D721Med (cell line): ENCODE measurements around the gene ZFYVE28.

ENCODE experiments used
- DNase-seq: peaks from one replicate; pipeline ENCODE4 v3.0.0; 2011; ENCODE audit warnings: low spot score; ENCODE audit not compliant: insufficient read length
- FAIRE-seq: peaks from 2 replicates; lab custom pipeline; 2011; peaks lifted over from hg19 to GRCh38; lab: Jason Lieb, UNC
- TF ChIP-seq, protein P1 (sequence below): IDR thresholded peaks from 2 replicates; pipeline ENCODE4 v1.5.1; 2012; ENCODE audit warnings: mild to moderate bottlenecking, control low read depth; ENCODE audit not compliant: insufficient read depth; ENCODE audit errors: missing control alignments

The ZFYVE28 gene

GRCh38 chr4:2343476-2343875 is 75.0 kb downstream of the ZFYVE28 start:
- TF ChIP-seq, protein P1, sequence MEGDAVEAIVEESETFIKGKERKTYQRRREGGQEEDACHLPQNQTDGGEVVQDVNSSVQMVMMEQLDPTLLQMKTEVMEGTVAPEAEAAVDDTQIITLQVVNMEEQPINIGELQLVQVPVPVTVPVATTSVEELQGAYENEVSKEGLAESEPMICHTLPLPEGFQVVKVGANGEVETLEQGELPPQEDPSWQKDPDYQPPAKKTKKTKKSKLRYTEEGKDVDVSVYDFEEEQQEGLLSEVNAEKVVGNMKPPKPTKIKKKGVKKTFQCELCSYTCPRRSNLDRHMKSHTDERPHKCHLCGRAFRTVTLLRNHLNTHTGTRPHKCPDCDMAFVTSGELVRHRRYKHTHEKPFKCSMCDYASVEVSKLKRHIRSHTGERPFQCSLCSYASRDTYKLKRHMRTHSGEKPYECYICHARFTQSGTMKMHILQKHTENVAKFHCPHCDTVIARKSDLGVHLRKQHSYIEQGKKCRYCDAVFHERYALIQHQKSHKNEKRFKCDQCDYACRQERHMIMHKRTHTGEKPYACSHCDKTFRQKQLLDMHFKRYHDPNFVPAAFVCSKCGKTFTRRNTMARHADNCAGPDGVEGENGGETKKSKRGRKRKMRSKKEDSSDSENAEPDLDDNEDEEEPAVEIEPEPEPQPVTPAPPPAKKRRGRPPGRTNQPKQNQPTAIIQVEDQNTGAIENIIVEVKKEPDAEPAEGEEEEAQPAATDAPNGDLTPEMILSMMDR: no peak
- no peak for FAIRE-seq
- DNase-seq: no peak

DNA sequence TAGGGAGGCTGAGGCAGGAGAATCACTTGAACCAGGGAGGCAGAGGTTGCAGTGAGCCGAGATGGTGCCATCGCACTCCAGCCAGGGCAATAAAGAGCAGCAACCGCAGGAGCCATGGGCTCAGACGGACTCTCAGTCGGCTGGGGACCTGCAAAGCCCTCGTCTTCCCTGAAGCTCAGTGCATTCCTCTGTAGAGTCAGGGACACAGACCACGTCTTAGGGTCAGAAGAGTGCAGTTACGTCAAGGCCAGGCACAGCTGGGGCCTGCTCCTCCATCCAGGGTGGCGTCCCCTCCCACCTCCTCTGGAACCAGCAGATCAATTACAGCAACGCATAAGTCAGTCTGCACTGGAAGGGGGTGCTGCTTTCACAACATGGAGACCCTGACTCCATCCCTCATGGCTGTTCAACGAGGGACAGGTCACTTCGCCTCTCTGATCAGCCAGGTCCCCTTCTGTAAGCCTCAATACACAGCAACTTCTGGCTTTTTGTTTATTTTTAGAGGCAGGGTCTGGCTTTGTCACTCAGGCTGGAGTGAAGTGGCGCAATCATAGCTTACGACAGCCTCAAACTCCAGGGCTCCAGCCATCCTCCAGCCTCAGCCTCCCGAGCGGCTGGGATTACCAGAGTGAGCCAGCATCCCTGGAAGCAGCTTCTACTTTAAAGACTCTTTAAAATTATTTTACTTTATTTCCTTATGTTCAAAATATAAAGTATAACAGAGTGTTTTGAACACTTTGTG is 76.4 kb downstream of the ZFYVE28 start:
- DNase-seq: no peak

DNA sequence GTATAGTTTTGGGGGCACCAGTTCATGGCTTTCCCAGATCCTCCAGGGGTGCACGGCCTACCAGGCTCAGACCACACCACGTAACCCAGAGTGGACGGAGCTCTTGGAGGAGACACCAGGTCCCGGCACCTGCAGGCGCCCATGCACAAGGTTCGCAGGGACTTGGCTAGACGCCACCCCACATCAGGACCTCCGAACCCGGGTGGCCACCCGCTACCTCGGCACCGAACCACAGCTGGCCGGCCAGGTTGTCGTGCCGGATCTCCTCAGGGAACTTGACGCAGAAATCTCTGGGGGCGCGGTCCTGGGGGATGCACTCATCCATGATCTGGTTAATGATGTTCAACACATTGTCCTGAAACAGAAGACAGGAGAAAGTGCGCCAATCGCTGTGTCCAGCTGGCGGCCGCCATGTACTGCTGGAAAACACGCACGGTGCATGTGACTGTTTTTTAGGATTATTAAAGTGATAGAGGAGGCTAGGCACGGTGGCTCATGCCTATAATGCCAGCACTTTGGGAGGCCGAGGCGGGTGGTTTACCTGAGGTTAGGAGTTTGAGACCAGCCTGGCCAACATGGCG is 77.1 kb downstream of the ZFYVE28 start:
- FAIRE-seq (no peak), DNase-seq (no peak)
- TF ChIP-seq, protein P1: no peak

More for the DNA sequence above, 76.4 kb downstream of the ZFYVE28 start:
- TF ChIP-seq, protein P1: no peak
- FAIRE-seq: no peak

- DNase-seq (no peak), FAIRE-seq (no peak)
- TF ChIP-seq, protein P1: no peak
These were observed 78.0 kb downstream of the ZFYVE28 start for GRCh38 chr4:2340272-2341061.

DNA sequence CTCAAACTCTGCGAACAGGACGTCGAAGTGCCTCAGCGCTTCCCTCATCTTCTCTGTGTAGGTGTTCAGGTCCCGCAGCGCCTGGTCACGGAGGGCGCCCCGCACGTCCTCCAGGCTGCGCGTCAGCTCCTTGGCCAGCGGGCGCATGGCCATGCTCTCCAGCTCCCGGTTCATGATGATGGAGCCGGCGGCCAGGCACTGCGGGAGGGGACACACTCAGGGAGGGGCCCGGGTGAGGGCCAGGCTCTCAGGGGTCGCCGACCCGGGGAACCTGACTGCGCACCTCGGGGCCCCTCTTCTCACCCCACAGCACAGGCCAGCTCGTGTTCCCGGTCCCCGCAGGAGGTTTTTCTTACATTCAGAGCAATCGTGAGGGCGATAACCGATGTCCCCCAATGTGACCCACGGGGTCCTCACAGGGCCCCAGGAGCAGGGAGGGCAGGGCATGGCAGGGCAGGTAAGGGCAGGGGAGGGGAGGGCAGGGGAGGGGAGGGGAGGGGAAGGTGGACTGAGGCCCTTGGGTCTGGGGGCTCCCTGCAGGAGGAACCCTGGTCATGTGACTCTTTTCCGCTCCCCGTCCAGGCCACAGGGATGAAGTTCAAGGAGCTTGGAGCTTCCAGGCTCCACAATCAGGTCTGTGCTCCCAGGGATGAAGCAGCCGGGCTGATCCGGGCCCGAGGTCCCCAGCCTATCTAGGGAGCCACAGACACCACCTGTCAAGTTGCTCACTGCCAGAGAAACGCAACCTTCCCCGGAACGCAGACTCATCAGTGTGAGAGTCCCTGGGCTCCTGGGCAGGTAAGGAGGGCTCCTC is 78.8 kb downstream of the ZFYVE28 start:
- FAIRE-seq (no peak), DNase-seq (no peak)
- TF ChIP-seq, protein P1: no peak

- FAIRE-seq (no peak), DNase-seq (no peak)
- TF ChIP-seq, protein P1: no peak
These were observed 79.5 kb downstream of the ZFYVE28 start for GRCh38 chr4:2338754-2339457.
